Endothelial cell of umbilical vein (primary cell): ENCODE data around the gene MBD5. TPM values are rescaled to one million over a fixed set of nuclear protein-coding genes. Genes with fewer than 3 reads are reported as not detected.
A peak's percentile ranks its signal among the peaks of the same experiment; 100 is the strongest.

Source experiments
- BruUV-seq: library from RNA; stranded (reverse); fragments of 400-500 nt; replicated peaks from 2 replicates; lab custom pipeline; 2021; lab: Mats Ljungman, UMichigan
- CTCF ChIA-PET: fragments of 300-600, 350-600 bp; sonication (Branson Sonifier 250); formaldehyde crosslinking; loops from one replicate; lab custom pipeline; 2021; ENCODE audit warnings: antibody characterized with exemption, inconsistent platforms; lab: Charles Lee
- POLR2A ChIA-PET: fragments of 300-600, 350-600 bp; sonication (Branson Sonifier 250); formaldehyde crosslinking; loops from one replicate; lab custom pipeline; 2021; ENCODE audit warnings: antibody characterized with exemption, inconsistent platforms; lab: Charles Lee
- DNase-seq: peaks from one replicate; pipeline ENCODE4 v3.0.0-alpha.2; 2011; ENCODE audit warnings: low read depth, low spot score
- FAIRE-seq: peaks from 2 replicates; lab custom pipeline; 2011; peaks lifted over from hg19 to GRCh38; lab: Jason Lieb, UNC
- H2AFZ ChIP-seq: 2 replicates; pipeline ENCODE4 v1.6.0; 2012; ENCODE audit warnings: low read depth, low read length, control low read depth, inconsistent platforms
- H3K27ac ChIP-seq: 2 replicates; pipeline ENCODE4 v1.5.1; 2011; ENCODE audit warnings: low read depth, mild to moderate bottlenecking, control low read depth, low read length, moderate library complexity; ENCODE audit not compliant: insufficient read depth
- H3K27me3 ChIP-seq, 2 experiments: 2 replicates each; pipeline versions ENCODE4 v1.6.0 to v1.6.1; 2011; ENCODE audit warnings: low read length in 2 of 2, mixed read lengths in 1 of 2; ENCODE audit not compliant: control insufficient read depth in 2 of 2, insufficient read depth in 2 of 2
- H3K36me3 ChIP-seq, 2 experiments: 2 replicates in 1 of 2; 3 replicates in 1 of 2; pipeline ENCODE4 v1.5.1; 2011; ENCODE audit warnings: low read length in 2 of 2, mild to moderate bottlenecking in 1 of 2, moderate library complexity in 1 of 2; ENCODE audit not compliant: control insufficient read depth in 2 of 2, insufficient read depth in 2 of 2; ENCODE audit errors: extremely low read depth in 1 of 2
- H3K4me1 ChIP-seq: 3 replicates; pipeline ENCODE4 v1.5.1; 2011; ENCODE audit warnings: mild to moderate bottlenecking, low read length; ENCODE audit not compliant: control insufficient read depth, insufficient read depth; ENCODE audit errors: extremely low read depth
- H3K4me2 ChIP-seq: 2 replicates; pipeline ENCODE4 v1.6.1; 2011; ENCODE audit warnings: low read length, control low read depth, mixed read lengths; ENCODE audit not compliant: insufficient read depth
- H3K4me3 ChIP-seq, 3 experiments: fragments of 200-600 bp in 1 of 3; sonication (generic), shearing (Covaris generic) in 1 of 3; replicated peaks in 1 of 3; 2 replicates each; pipeline ENCODE4 v1.5.1; 2011 to 2016; ENCODE audit warnings: control low read depth in 3 of 3, low read length in 3 of 3, mild to moderate bottlenecking in 2 of 3, inconsistent platforms in 1 of 3, low read depth in 1 of 3, moderate library complexity in 1 of 3; ENCODE audit not compliant: insufficient read depth in 1 of 3
- H3K79me2 ChIP-seq: 2 replicates; pipeline ENCODE4 v1.6.0; 2012; ENCODE audit warnings: low read length, inconsistent platforms; ENCODE audit not compliant: control insufficient read depth, insufficient read depth
- H3K9ac ChIP-seq: replicated peaks from 2 replicates; pipeline ENCODE3; 2011; ENCODE audit warnings: low read length, control low read depth; ENCODE audit not compliant: insufficient read depth; ENCODE audit errors: extremely low read depth
- H3K9me1 ChIP-seq: replicated peaks from 3 replicates; pipeline ENCODE4 v1.6.0; 2011; ENCODE audit warnings: mild to moderate bottlenecking, low read length; ENCODE audit not compliant: control insufficient read depth, insufficient read depth; ENCODE audit errors: extremely low read depth
- H3K9me3 ChIP-seq: replicated peaks from 2 replicates; pipeline ENCODE4 v1.5.1; 2012; ENCODE audit warnings: low read length, inconsistent platforms; ENCODE audit not compliant: control insufficient read depth, insufficient read depth
- H4K20me1 ChIP-seq: replicated peaks from 2 replicates; pipeline ENCODE3; 2011; ENCODE audit warnings: mild to moderate bottlenecking, low read length; ENCODE audit not compliant: control insufficient read depth, insufficient read depth; ENCODE audit errors: extremely low read depth
- CTCF ChIP-seq, 2 donors: IDR thresholded peaks; 1 replicate in 1 of 2; 2 replicates in 1 of 2; pipeline ENCODE4 v1.5.1; 2011; ENCODE audit warnings: low read length in 2 of 2, mild to moderate bottlenecking in 2 of 2, moderate library complexity in 2 of 2, control low read depth in 1 of 2, inconsistent platforms in 1 of 2, low read depth in 1 of 2; ENCODE audit not compliant: insufficient read depth in 1 of 2; ENCODE audit errors: extremely low read depth in 1 of 2
- GATA2 ChIP-seq: IDR thresholded peaks from 2 replicates; pipeline ENCODE4 v1.7.0; 2011; ENCODE audit warnings: low read depth, mild to moderate bottlenecking, moderate library complexity, mixed read lengths, low read length; ENCODE audit not compliant: insufficient read length, insufficient read depth
- JUN ChIP-seq: IDR thresholded peaks from 2 replicates; pipeline ENCODE4 v1.6.1; 2011; ENCODE audit warnings: borderline replicate concordance, low read depth; ENCODE audit not compliant: insufficient read length, insufficient read depth
- MYC ChIP-seq: IDR thresholded peaks from one replicate; pipeline ENCODE4 v1.6.1; 2011; ENCODE audit warnings: mild to moderate bottlenecking, low read depth, low read length
- dilution Hi-C: fragments of 300-500 bp; cut with MboI; formaldehyde crosslinking; loops from one replicate; pipeline ENCODE4 v1.15.0; 2019; ENCODE audit warnings: low sequenced_read_pairs; ENCODE audit not compliant: extremely low pct_ligation_motif_present
- intact Hi-C: fragments of 100-400 bp; cut with micrococcal nuclease; formaldehyde crosslinking; loops from one replicate; pipeline ENCODE4 v1.10.0; 2022
- polyA plus RNA-seq, 4 experiments: library from polyadenylated mRNA; depleted of rRNA in 3 of 4; stranded (reverse) in 3 of 4; unstranded in 1 of 4; fragments of >200 nt; gene quantifications; 2 replicates each; pipeline versions ENCODE4 v1.2.1 to v1.2.3, GENCODE V29; 2011 to 2012; ENCODE audit warnings: missing spikeins in 1 of 4
- total RNA-seq: library from RNA; stranded (reverse); gene quantifications from 2 replicates; pipeline ENCODE4 v1.2.3, GENCODE V29; 2021

Gene MBD5
- total and polyA plus RNA-seq, 2 donors (not counting 3 experiments of a cell fraction or from before 2014, with no cell fraction given): 11.3 to 37.0 TPM

GRCh38 chr2:148244593-148245292, 223.9 kb downstream of the MBD5 start:
- intact Hi-C loops: no loop called here
- DNase-seq: peak; percentile 29
- H3K9ac ChIP-seq: no peak overlapping the region

More at GRCh38 chr2:148244593-148245292, 223.9 kb downstream of the MBD5 start:
- ChIA-PET POLR2A (no interaction called here), CTCF (no interaction called here)
- TF ChIP-seq CTCF (IDR thresholded peaks at IDR 0.05; ENCODE audit: extremely low read depth in 1 of 2, insufficient read depth in 1 of 2, low read depth in 1 of 2, low read length in 2 of 2) (no peak), MYC (no peak), GATA2 (no peak), JUN (no peak)
- Histone ChIP-seq H3K4me1 (no peaks in the 10 kb centered on the region), H3K79me2 (no peaks in the 10 kb centered on the region), H3K9me3 (no peaks in the 10 kb centered on the region), H3K27me3 (no peaks in the 10 kb centered on the region), H3K9me1 (no peaks in the 10 kb centered on the region), H3K27ac (no peak overlapping the region), H3K4me2 (no peak overlapping the region), H3K36me3 (no peaks in the 10 kb centered on the region), H2AFZ (no peak overlapping the region), H4K20me1 (no peaks in the 10 kb centered on the region), H3K4me3 (no peak overlapping the region)
- dilution Hi-C loops: no loop called here
- no TSS peak for BruUV-seq
- no peak for FAIRE-seq
